Activated CD8-positive, alpha-beta T cell treated with anti-CD3 and anti-CD28 coated beads, Interleukin-2, amount 10 ng/mL, durations not matched to agents 7 days and 5 days (primary cell): ENCODE results near the gene CACNA1B. TPM values are rescaled to one million over a fixed set of nuclear protein-coding genes. Genes with fewer than 3 reads are reported as not detected.
"Not testable (repeated sequence)": the region's sequence is repeated elsewhere in the genome, so short reads cannot be mapped to it uniquely, and the experiment has no call there.

Experiments
- ATAC-seq: fragments of 150-1000 bp; cut with Tn5 transposase; one replicate; pipeline ENCODE4 v1.10.0; 2021; ENCODE audit warnings: moderate library complexity
- CTCF ChIA-PET: fragments of 350-600 bp; sonication (Branson Sonifier 250); formaldehyde crosslinking; loops from one replicate; lab custom pipeline; 2021; ENCODE audit warnings: antibody characterized with exemption; lab: Charles Lee
- POLR2A ChIA-PET: fragments of 350-600 bp; sonication (Branson Sonifier 250); formaldehyde crosslinking; loops from one replicate; lab custom pipeline; 2021; ENCODE audit warnings: antibody characterized with exemption; lab: Charles Lee
- DNase-seq: peaks from one replicate; pipeline ENCODE4 v3.0.0-alpha.2; 2020
- H3K27ac Mint-ChIP-seq: one replicate; pipeline ENCODE4 v1.8.0; 2021; ENCODE audit warnings: mild to moderate bottlenecking, mixed read lengths
- H3K27me3 Mint-ChIP-seq: one replicate; pipeline ENCODE4 v1.8.0; 2021; ENCODE audit warnings: low read depth, mixed read lengths
- H3K36me3 Mint-ChIP-seq: one replicate; pipeline ENCODE4 v1.8.0; 2021; ENCODE audit warnings: low read depth, mixed read lengths
- H3K4me1 Mint-ChIP-seq: one replicate; pipeline ENCODE4 v1.8.0; 2021; ENCODE audit warnings: low read depth, mixed read lengths
- H3K4me3 Mint-ChIP-seq: one replicate; pipeline ENCODE4 v1.8.0; 2021; ENCODE audit warnings: mild to moderate bottlenecking, mixed read lengths
- H3K9me3 Mint-ChIP-seq: one replicate; pipeline ENCODE4 v1.8.0; 2022; ENCODE audit warnings: mixed read lengths; ENCODE audit not compliant: insufficient read depth
- microRNA-seq: library from miRNA; unstranded; fragments of <30 nt; microRNA quantifications from one replicate; pipeline ENCODE4 v1.2.0, GENCODE V29; 2022
- total RNA-seq, 2 experiments: library from RNA; stranded (reverse); gene quantifications; one replicate each; pipeline ENCODE4 v1.2.3, GENCODE V29; 2021

Gene CACNA1B
- total RNA-seq, 2 experiments from 2014 or later, result not detected

- H3K27me3 Mint-ChIP-seq, H3K36me3 Mint-ChIP-seq, POLR2A ChIA-PET, H3K4me3 Mint-ChIP-seq, H3K27ac Mint-ChIP-seq, H3K9me3 Mint-ChIP-seq, CTCF ChIA-PET, DNase-seq, ATAC-seq, H3K4me1 Mint-ChIP-seq: not testable (repeated sequence)
Observed at GRCh38 chr9:138166793-138167192, 289.2 kb downstream of the CACNA1B start.

Small RNA genes lying within 50 kb of the gene (microRNA-seq; reads per million reads assigned to microRNA genes)
- gene MIR602, result not detected
